COR-L47 (cell line): ENCODE measurements around the gene MRPL40.

Experiments
- DNase-seq: peaks from one replicate; lab custom pipeline; 2025; lab: John Stamatoyannopoulos, UW

MRPL40 gene

DNA sequence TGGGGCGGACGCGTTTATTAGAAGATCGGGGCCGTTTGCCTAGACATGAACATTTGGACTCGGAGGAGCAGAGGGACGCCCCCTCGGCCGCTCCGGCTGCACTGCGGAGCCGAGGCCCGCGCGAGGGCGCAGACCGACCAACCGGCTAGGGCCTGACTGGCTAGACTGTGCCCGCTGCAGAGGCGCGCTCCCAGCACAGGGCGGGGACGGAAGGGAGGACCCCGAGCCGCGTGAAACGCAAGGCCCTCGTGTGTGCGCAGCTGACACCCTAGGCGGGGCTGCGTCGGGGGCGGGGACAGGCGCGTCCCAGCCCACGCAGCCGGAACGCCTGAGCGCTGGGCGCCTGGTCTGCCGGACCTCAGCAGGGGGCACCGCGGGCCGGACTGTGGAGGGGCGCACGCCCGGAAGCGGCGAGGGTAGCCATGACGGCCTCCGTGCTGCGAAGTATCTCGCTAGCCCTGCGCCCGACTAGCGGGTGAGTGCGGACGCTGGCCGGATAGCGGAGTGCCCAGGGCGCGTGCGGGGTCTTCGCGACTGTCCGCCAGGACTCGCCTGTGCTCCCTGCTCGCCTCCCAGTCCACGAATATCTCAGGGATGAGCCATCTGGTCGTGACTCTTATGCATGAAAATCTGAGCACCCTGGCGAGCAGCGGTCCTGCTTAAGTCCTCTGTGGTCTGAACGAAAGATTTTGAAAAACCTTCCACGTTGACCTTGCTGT lies at the start of gene MRPL40:
Gene MRPL40, plus strand, starts transcription at position 413 of the 719 bp plus-strand sequence. Its CDS starts 10 bp downstream, at position 423.
- DNase-seq = peak; percentile 95

GRCh38 chr22:19383292-19383691 lies 49.1 kb upstream of the MRPL40 start:
- DNase-seq = no peak

DNA sequence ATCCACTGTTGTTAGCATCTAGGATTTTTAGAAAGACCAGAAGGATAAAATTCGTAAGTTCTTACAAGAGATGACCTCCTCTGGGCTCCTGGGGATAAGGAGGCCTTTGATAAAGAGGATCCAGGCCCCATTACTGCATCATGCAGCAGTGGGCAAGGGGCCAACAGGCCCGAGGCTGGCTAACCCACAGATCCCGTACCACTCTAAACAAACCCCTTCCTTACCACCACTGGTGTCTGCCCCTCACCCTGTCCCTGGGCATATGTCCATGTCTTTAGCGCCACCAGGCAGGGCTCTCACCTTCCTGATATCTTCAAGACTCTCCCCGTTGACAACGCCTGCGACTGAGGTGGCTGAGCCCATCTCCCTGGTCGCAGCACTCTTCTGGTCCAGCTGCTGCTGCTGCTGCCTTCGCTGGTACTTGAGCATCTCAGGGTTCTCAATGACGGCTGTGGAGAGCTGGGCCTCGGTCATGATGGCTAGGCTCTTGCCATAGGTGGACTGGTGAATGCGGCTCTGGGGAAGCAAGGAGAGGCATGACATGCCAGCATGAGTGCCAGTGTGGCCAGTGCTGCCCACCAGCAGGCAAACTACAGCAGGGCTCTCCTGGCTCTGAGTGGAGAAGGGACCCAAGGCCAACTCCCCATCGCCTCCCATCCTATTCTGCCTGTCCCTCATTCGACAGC lies 47.0 kb upstream of the MRPL40 start:
- DNase-seq = no peak

DNA sequence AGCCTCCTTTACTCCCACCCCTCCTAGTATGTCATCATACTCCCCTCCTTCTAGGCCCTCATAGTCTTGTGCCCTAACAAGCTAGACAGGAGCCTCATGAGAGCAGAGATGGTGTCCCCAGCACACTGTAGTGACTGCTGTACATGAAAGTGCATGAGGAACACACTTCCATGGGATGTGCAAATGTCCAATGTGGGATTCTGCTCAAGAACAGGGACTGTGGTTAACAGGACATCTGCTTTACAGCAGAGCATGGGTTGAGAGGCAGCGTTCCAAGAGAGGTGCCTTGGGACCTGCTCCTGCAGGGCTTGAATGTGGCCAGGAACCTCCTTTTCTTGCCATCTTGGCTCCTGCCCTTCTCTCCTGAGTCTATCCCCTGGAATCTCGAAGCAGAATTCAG lies 46.1 kb upstream of the MRPL40 start:
- DNase-seq = no peak

DNA sequence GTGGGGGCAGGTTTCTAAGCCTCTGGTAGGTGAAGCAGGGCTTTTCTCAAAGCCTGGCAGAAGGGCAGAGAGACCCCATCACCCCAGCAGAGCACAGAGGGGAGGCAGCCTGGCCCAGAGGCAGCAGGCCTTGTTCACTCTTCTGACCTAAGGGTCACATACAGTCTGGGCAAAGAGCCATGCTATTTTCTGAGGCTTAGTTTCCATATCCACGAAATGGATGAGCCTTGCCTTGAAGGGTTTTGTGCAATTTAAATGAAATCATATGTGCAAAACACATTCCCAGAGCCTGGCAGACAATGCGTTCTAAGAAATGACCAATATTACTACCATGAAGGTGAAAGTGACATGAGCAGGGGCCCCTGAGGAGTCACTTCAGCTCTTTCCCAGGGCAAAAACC lies 45.3 kb upstream of the MRPL40 start:
- DNase-seq = no peak

GRCh38 chr22:19387575-19387974 lies 44.8 kb upstream of the MRPL40 start:
- DNase-seq = no peak

- no peak for DNase-seq
Observed at GRCh38 chr22:19393704-19394103, 38.6 kb upstream of the MRPL40 start.

- DNase-seq = no peak
Observed at GRCh38 chr22:19394274-19395050, 37.9 kb upstream of the MRPL40 start.

GRCh38 chr22:19395276-19395675 lies 37.1 kb upstream of the MRPL40 start:
- DNase-seq = no peak

- DNase-seq = no peak
Observed at GRCh38 chr22:19396561-19396933, 35.8 kb upstream of the MRPL40 start.

DNA sequence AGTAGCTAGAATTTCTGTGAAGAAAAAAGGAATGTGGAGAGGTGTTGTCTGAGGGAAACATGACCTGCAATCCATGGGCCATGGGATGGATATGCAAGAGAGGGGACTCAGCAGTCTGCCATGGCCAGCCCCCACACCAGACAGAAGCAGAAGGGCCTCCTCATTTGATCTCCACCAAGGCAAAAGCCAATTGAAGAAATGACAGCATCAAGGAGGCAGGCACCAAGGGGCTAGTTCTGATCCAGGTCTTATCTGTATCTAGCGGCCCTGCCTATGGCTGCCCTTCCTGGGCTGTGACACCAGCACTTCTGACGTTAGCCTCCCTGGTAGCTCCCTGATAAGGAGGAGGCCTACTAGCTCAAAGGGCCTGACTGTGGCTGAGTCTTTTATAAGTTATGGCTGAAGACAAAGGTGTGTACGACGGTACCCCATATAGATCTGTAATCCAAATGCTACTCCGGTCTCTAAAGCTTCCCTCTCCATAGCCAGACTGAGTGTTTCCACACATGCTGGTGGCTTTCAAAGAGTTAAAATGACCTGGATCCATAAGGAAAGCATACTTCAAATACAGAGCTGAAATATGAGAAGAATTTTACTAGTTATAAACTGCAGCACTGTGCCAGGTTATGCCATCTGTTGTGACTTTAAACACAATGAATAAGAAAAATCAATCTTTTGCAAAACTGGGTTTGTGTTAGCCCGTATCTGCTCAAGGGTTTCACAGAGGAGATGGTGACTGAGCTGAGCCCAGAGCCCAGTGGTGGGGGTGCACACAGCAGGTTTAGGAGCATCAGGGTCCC lies 35.2 kb upstream of the MRPL40 start:
- no peak for DNase-seq

GRCh38 chr22:19397734-19398104 lies 34.6 kb upstream of the MRPL40 start:
- no peak for DNase-seq

DNA sequence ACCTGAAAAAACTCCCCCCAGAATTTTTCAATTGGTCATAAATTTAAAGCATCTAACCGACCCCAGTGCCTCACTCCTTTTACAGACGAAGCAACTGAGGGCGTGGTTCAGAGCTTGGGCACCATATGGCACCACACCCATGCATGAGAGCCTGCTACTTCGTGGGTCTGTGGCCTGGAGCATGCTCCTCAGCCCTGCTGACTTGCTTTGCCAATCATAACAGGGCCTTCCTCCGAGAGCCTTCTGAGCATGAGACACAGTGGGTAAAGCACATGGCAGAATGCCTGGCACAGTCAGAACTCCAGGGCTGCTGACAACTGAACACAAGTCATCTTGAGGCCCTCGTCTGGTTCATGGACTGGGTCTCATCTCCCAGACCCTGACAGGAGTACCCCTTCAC lies 34.1 kb upstream of the MRPL40 start:
- no peak for DNase-seq

- DNase-seq = no peak
Observed at GRCh38 chr22:19398652-19399051, 33.7 kb upstream of the MRPL40 start.

DNA sequence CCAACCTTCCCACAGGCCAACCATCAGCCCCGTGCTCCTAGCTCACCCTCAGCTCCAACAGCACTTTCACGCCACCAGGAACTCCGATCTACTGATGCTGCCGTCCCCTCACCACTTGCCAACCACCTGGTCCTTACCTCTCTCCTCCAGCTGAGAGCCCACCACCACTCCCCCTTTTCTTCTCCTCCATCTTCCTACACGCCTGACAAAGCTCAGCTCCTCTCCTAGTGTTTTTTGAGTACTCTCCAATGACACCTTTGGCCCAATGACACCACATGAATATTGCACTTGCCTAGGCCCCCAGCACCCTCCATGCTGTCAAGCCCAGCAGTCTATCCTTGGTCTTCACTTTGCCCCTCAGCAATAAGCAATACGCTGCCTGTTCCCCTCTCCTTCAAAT lies 31.5 kb upstream of the MRPL40 start:
- DNase-seq = no peak

GRCh38 chr22:19401483-19401882 lies 30.9 kb upstream of the MRPL40 start:
- DNase-seq = no peak

DNA sequence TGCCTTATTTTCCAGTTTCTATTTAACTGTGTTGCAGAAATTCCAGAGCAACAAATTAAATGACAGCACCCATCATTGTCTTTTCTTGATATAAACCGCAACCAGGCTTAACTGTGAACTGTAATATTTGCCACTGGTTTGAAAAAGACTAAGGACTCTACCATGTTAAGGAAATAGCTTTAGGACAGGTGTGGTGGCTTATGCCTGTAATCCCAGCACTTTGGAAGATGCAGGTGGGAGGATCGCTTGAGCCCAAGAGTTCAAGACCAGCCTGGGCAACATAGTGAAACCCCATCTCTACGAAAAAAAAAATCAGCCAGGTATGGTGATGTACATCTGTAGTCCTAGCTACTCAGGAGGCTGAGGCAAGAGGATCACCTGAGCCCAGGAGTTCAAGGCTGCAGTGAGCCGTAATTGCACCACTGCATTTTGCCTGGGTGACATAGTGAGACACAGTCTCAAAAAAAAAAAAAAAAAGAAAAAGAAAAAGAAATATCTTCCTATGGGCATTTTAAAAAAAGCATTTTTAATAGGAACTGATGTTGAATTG lies 29.6 kb upstream of the MRPL40 start:
- DNase-seq = no peak

GRCh38 chr22:19404676-19405075 lies 27.7 kb upstream of the MRPL40 start:
- DNase-seq = no peak

DNA sequence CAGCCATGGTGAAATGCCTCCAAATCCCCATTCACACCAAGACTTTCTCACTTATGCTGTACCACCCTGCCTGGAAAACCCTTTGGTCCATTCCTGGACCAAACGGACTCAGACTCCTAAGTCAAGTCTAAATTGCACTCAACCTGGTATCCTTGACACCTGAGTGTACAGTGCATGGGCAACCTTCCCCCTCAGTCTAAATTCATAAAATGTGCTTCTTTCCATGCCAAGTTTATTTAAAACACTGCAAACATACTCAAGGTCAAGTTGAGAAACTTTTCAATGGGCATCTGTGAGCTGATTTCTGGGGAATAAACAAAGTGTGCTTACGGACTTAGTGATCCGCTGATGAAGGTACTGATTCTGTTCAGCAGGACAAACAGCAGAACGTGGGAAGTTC lies 27.2 kb upstream of the MRPL40 start:
- DNase-seq = no peak

GRCh38 chr22:19405652-19406051 lies 26.7 kb upstream of the MRPL40 start:
- DNase-seq = no peak

GRCh38 chr22:19406281-19406811 lies 26.0 kb upstream of the MRPL40 start:
- no peak for DNase-seq

DNA sequence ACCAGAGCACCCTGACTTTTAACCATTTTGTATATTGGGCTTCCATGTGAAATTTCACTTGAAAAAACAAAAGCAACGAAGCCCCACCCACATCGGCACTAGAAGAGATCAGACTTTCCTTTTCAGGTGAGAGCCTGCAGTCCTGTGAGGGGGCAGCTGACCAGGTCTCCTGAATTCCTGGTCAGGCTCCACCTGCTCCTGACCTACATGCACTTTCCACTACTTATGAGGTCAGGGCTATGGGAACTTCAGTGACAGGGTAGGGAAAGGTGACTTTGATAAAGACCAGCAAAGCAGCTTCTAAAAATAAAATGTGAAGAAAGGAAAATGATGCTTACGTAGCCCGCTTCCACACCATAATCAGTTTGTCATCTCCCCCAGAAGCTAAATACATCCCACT lies 25.5 kb upstream of the MRPL40 start:
- no peak for DNase-seq
